Smooth muscle cell (in vitro differentiated cells): Measurements from ENCODE around the gene MIOS. TPM values are rescaled to one million over a fixed set of nuclear protein-coding genes. Genes with fewer than 3 reads are reported as not detected.

Source experiments
- DNase-seq: peaks from one replicate; lab custom pipeline; 2025; ENCODE audit not compliant: unreplicated experiment; lab: John Stamatoyannopoulos, UW
- H2AFZ ChIP-seq: fragments of 200-600 bp; sonication (generic); 2 replicates; pipeline ENCODE4 v1.6.0; 2016; ENCODE audit warnings: antibody characterized with exemption, low read depth, mild to moderate bottlenecking
- H3F3A ChIP-seq: fragments of 200-600 bp; sonication (generic); 2 replicates; pipeline ENCODE4 v1.6.0; 2017; ENCODE audit warnings: antibody characterized with exemption, low read depth
- H3K27ac ChIP-seq: fragments of 200-600 bp; sonication (generic); 2 replicates; pipeline ENCODE4 v1.5.1; 2016; ENCODE audit warnings: low read depth, mild to moderate bottlenecking
- H3K27me3 ChIP-seq: fragments of 200-600 bp; sonication (generic); 2 replicates; pipeline ENCODE4 v1.6.1; 2016; ENCODE audit warnings: low read depth, mild to moderate bottlenecking
- H3K36me3 ChIP-seq: fragments of 200-600 bp; sonication (generic); 2 replicates; pipeline ENCODE4 v1.5.1; 2016; ENCODE audit warnings: low read depth
- H3K4me1 ChIP-seq: fragments of 200-600 bp; sonication (generic); 2 replicates; pipeline ENCODE4 v1.5.1; 2016; ENCODE audit warnings: low read depth
- H3K4me2 ChIP-seq: fragments of 200-600 bp; sonication (generic); 2 replicates; pipeline ENCODE4 v1.6.0; 2016; ENCODE audit warnings: mild to moderate bottlenecking
- H3K4me3 ChIP-seq: fragments of 200-600 bp; sonication (generic); 2 replicates; pipeline ENCODE4 v1.5.1; 2016; ENCODE audit warnings: mild to moderate bottlenecking
- H3K79me2 ChIP-seq: fragments of 200-600 bp; sonication (generic); 2 replicates; pipeline ENCODE4 v1.6.0; 2016; ENCODE audit warnings: low read depth, mild to moderate bottlenecking
- H3K9ac ChIP-seq: fragments of 200-600 bp; sonication (generic); 2 replicates; pipeline ENCODE4 v1.6.0; 2016; ENCODE audit warnings: low read depth
- H3K9me3 ChIP-seq: fragments of 200-600 bp; sonication (generic); replicated peaks from 2 replicates; pipeline ENCODE4 v1.5.1; 2016; ENCODE audit warnings: low read depth
- H4K20me1 ChIP-seq: fragments of 200-600 bp; sonication (generic); 2 replicates; pipeline ENCODE4 v1.6.0; 2016; ENCODE audit warnings: low read depth
- WGBS: methylation state at CpG from one replicate; pipeline ENCODE4 v1.1.7; 2016; ENCODE audit warnings: low lambda C conversion rate; 5-methylcytosine and 5-hydroxymethylcytosine counted together
- polyA plus RNA-seq: library from polyadenylated mRNA; unstranded; fragments of >200 nt; fragmentation: Nextera tagmentation; extraction: Ambion mirVana; gene quantifications from 2 replicates; pipeline ENCODE4 v1.2.1, GENCODE V29; 2016
- total RNA-seq: library from RNA; depleted of rRNA; stranded (reverse); fragments of >200 nt; gene quantifications from 2 replicates; pipeline ENCODE4 v1.2.3, GENCODE V29; 2014
- TF ChIP-seq, protein P1 (sequence below): fragments of 200-600 bp; sonication (generic); IDR thresholded peaks from 2 replicates; pipeline ENCODE4 v1.5.1; 2017; ENCODE audit warnings: borderline replicate concordance, mild to moderate bottlenecking, antibody characterized with exemption; ENCODE audit not compliant: insufficient read depth, poor library complexity, severe bottlenecking

The MIOS gene
- total and polyA plus RNA-seq, 2 experiments from 2014 or later: 10.3 to 25.9 TPM

DNA sequence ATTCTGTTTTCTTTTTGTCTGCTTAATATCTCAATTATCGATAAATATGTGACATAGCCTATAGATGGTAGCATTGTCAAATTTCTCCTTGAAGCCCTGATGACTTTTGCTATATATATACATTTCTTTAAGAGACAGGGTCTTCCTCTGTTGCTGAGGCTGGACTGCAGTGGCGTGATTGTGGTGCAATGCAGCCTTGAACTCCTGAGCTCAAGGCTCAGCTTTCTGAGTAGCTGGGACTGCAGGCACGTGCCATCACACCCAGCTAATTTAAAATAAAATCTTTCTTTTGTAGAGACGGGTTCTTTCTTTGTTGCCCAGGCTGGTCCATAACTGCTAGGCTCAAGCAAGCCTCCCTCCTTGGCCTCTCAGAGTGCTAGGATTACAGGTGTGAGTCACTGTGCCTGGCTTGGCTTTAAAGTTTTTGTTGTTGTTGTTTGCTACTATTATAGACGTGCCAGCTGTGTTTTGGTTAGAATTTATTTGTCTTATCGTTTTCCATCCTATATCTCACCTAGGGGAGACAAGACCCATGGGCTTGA, 80.9 kb downstream of the MIOS start:
- Histone ChIP-seq H2AFZ (no peak overlapping the region), H3K27ac (no peak overlapping the region), H3K9me3 (no peaks in the 10 kb centered on the region), H3K36me3 (no peaks in the 10 kb centered on the region), H4K20me1 (peaks cover 5% of the 10 kb centered on the region), H3K27me3 (no peaks in the 10 kb centered on the region), H3F3A (peaks cover 10% of the 10 kb centered on the region), H3K4me3 (no peak overlapping the region), H3K9ac (no peak overlapping the region), H3K4me1 (peaks cover 4% of the 10 kb centered on the region), H3K79me2 (peaks cover 49% of the 10 kb centered on the region), H3K4me2 (no peak overlapping the region)
- no peak for DNase-seq
- 66% methylated on average over 6 of the region's 6 CpGs for WGBS
- TF ChIP-seq, protein P1, sequence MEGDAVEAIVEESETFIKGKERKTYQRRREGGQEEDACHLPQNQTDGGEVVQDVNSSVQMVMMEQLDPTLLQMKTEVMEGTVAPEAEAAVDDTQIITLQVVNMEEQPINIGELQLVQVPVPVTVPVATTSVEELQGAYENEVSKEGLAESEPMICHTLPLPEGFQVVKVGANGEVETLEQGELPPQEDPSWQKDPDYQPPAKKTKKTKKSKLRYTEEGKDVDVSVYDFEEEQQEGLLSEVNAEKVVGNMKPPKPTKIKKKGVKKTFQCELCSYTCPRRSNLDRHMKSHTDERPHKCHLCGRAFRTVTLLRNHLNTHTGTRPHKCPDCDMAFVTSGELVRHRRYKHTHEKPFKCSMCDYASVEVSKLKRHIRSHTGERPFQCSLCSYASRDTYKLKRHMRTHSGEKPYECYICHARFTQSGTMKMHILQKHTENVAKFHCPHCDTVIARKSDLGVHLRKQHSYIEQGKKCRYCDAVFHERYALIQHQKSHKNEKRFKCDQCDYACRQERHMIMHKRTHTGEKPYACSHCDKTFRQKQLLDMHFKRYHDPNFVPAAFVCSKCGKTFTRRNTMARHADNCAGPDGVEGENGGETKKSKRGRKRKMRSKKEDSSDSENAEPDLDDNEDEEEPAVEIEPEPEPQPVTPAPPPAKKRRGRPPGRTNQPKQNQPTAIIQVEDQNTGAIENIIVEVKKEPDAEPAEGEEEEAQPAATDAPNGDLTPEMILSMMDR: no peak

DNA sequence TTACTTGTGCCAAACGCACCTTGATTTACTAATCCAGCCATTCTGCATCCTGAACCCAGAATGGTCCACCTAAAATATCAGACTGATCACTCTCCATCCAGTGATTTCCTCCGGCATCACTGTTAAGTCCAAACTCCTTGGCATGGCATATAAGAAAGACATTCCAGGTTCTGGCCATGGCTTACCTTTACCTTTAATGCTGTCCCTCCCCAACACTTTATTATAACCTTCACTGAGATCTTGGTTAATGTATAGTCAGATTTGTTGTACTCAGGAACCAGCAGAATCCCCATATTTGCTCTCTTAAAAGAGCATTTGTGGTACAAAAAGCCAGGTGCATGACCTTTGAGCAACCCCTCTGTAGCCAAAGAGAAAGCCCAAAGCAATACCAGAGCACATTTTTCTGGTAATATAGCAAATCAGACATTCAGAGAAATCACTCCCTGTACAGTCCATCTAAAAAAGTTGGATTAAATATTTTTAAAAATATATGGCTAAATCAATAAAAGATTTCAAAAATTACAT, 84.1 kb downstream of the MIOS start:
- Histone ChIP-seq H2AFZ (no peak overlapping the region), H3F3A (peaks cover 14% of the 10 kb centered on the region), H3K9me3 (no peaks in the 10 kb centered on the region), H3K27me3 (no peaks in the 10 kb centered on the region), H3K27ac (peak overlapping the region; percentile 26), H3K4me3 (no peak overlapping the region), H3K4me1 (peaks cover 4% of the 10 kb centered on the region), H4K20me1 (peaks cover 5% of the 10 kb centered on the region), H3K36me3 (no peaks in the 10 kb centered on the region), H3K79me2 (peaks cover 42% of the 10 kb centered on the region), H3K4me2 (no peak overlapping the region), H3K9ac (no peak overlapping the region)
- no peak for DNase-seq
- TF ChIP-seq, protein P1: no peak
- 100% methylated on average over 2 of the region's 2 CpGs for WGBS

DNA sequence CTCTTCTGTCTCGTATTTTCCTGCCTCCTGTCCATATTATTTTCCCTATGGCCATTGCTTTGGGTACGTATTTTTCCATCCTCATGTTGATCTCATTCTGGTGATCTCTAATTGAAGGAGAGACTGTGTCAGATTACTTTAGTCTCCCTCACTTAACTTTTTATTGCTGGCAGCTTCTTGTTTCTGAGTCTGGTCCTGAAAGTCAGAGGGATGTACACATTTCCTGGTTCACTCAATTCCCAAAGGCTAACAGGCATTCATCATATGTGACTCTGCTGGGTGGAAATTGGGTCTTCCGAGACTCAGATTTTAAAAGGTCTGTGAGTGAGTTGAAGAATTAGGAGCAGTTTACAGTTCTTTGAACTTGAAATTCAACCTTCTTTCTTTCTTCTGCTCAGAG, 84.8 kb downstream of the MIOS start:
- no peak overlapping the region for H3K4me2 ChIP-seq
- no peaks in the 10 kb centered on the region for H3K27me3 ChIP-seq
- H3F3A ChIP-seq: peaks cover 14% of the 10 kb centered on the region
- H3K9ac ChIP-seq: no peak overlapping the region
- no peaks in the 10 kb centered on the region for H3K36me3 ChIP-seq
- H4K20me1 ChIP-seq: peaks cover 5% of the 10 kb centered on the region
- DNase-seq: no peak
- no peaks in the 10 kb centered on the region for H3K9me3 ChIP-seq
- WGBS: 45% methylated on average over 3 of the region's 3 CpGs
- H2AFZ ChIP-seq: no peak overlapping the region
- TF ChIP-seq, protein P1: no peak
- no peak overlapping the region for H3K4me3 ChIP-seq
- H3K27ac ChIP-seq: peak overlapping the region; percentile 26
- H3K4me1 ChIP-seq: peaks cover 4% of the 10 kb centered on the region
- peaks cover 48% of the 10 kb centered on the region for H3K79me2 ChIP-seq
